Anterior cingulate cortex (tissue), 58 donors: Measurements from ENCODE around the gene NCF4.
A peak's percentile ranks its signal among the peaks of the same experiment; 100 is the strongest.

ENCODE experiments used
- DNase-seq, 58 donors: peaks; one replicate each; lab custom pipeline; 2025; lab: John Stamatoyannopoulos, UW

Gene NCF4

GRCh38 chr22:36918586-36919284 is 57.9 kb downstream of the NCF4 start:
- DNase-seq, result no peak

GRCh38 chr22:36921309-36922104 is 60.7 kb downstream of the NCF4 start:
- DNase-seq, result peak in 1 of 58 donors; percentile 25

- no peak for DNase-seq
Observed at GRCh38 chr22:36922105-36922608, 61.4 kb downstream of the NCF4 start.

- DNase-seq, result no peak
Observed at GRCh38 chr22:36922711-36923110, 61.9 kb downstream of the NCF4 start.

- DNase-seq, result no peak
Observed at GRCh38 chr22:36923131-36923788, 62.5 kb downstream of the NCF4 start.

GRCh38 chr22:36924151-36924698 is 63.4 kb downstream of the NCF4 start:
- no peak for DNase-seq

- no peak for DNase-seq
Observed at GRCh38 chr22:36925388-36926290, 64.8 kb downstream of the NCF4 start.

GRCh38 chr22:36926309-36926708 is 65.5 kb downstream of the NCF4 start:
- no peak for DNase-seq

GRCh38 chr22:36926721-36927435 is 66.1 kb downstream of the NCF4 start:
- no peak for DNase-seq
